Pancreas (tissue), 10 donors: Measurements from ENCODE around the gene ASIC2. TPM values are rescaled to one million over a fixed set of nuclear protein-coding genes. Genes with fewer than 3 reads are reported as not detected.

ENCODE experiments used
- ATAC-seq, 4 donors: fragments of 200-7000 bp; cut with Tn5 transposase; one replicate each; pipeline versions ENCODE4 v1.8.0 to v1.9.1; 2020; ENCODE audit warnings: mild to moderate bottlenecking in 4 of 4, moderate library complexity in 4 of 4
- DNase-seq, 6 donors: peaks; one replicate each; pipeline ENCODE4 v3.0.0-alpha.2; 2020
- FAIRE-seq: peaks from 2 replicates; lab custom pipeline; 2012; peaks lifted over from hg19 to GRCh38; lab: Jason Lieb, UNC
- H3K27ac ChIP-seq, 4 donors: fragments of 200-600 bp; sonication (generic); 1 replicate in 3 of 4; 2 replicates in 1 of 4; pipeline versions ENCODE4 v1.5.0 to v1.8.0; 2020
- H3K27me3 ChIP-seq, 4 donors: fragments of 200-600 bp; one replicate each; pipeline ENCODE4 v1.8.0; 2021
- H3K36me3 ChIP-seq, 3 donors: fragments of 200-600 bp; sonication (generic) in 1 of 3; one replicate each; pipeline versions ENCODE4 v1.5.0 to v1.8.0; 2020 to 2021
- H3K4me1 ChIP-seq, 3 donors: fragments of 200-600 bp; one replicate each; pipeline ENCODE4 v1.8.0; 2021
- H3K4me3 ChIP-seq, 4 donors: fragments of 200-600 bp; sonication (generic) in 2 of 4; one replicate each; pipeline versions ENCODE4 v1.5.0 to v1.8.0; 2020 to 2021
- H3K9me3 ChIP-seq, 4 donors: fragments of 200-600 bp; one replicate each; pipeline ENCODE4 v1.8.0; 2021
- WGBS, 2 donors: extraction: QIAGEN DNeasy Blood & Tissue Kit; methylation state at CpG; one replicate each; pipeline ENCODE4 v1.1.7; 2013; 5-methylcytosine and 5-hydroxymethylcytosine counted together
- intact Hi-C, 3 donors: fragments of 100-400 bp; cut with DNase I; formaldehyde crosslinking; loops; one replicate each; pipeline versions ENCODE4 v1.11.1 to v1.14.2; 2022
- polyA plus RNA-seq, 2 donors: library from polyadenylated mRNA; stranded (reverse); fragments of 200-250 nt; gene quantifications; one replicate each; pipeline ENCODE4 v1.2.3, GENCODE V29; 2013
- total RNA-seq, 6 donors: library from RNA; stranded (reverse); fragmentation: NEBNext Ultra II Directional in 4 of 6; extraction: Animal tissue kit (Norgen Biotek cat#: 25700) in 4 of 6; gene quantifications; one replicate each; pipeline versions ENCODE4 v1.2.1 to v1.2.4, GENCODE V29; 2021 to 2023
- TF ChIP-seq, protein P1 (sequence below), 4 donors: fragments of 200-600 bp; sonication (generic) in 3 of 4; IDR thresholded peaks; one replicate each; pipeline versions ENCODE4 v1.5.0 to v1.8.0; 2021; ENCODE audit warnings: antibody characterized with exemption in 4 of 4
- donor health status: healthy with polysubstance abuse.
- donor health status: DM: no; HTN: no; CAD: no; lungs with moderate emphysema.
- donor health status: DM: no; HTN: no; CAD: no.
- donor health status: control.
- donor health status: control.
- donor health status: Bipolar disorder and iron deficiency.
- donor health status: DM: yes; HTN: yes; CAD: no.
- donor health status: DM: no; HTN: no; CAD: no.
- donor health status: DM: no; HTN: no; CAD: no.
- donor health status: DM: yes; HTN: yes; CAD: no.

Gene ASIC2
- total and polyA plus RNA-seq, 8 donors, result 0.09 to 0.14 (median 0.09) TPM; not detected in 5

DNA sequence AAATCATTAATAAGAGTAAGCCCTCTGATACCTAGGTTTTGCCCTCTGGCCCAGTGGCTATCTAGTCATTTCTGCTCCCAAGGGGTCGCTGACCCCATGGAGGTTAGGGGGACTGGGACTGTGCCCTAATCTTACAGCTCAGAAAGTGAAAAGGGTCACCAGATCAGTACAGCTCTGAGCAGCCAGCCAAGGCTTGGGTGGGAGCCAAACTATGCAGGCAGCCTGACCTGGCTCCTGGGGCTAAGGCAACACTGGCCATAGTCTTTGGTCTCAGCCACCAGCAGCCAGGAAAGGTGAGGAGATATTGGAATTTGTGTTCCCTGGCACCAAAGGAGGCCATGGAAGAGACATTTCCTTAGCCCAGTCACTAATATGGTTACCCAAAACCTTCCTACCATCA is 67.6 kb downstream of the ASIC2 start:
- TF ChIP-seq, protein P1, sequence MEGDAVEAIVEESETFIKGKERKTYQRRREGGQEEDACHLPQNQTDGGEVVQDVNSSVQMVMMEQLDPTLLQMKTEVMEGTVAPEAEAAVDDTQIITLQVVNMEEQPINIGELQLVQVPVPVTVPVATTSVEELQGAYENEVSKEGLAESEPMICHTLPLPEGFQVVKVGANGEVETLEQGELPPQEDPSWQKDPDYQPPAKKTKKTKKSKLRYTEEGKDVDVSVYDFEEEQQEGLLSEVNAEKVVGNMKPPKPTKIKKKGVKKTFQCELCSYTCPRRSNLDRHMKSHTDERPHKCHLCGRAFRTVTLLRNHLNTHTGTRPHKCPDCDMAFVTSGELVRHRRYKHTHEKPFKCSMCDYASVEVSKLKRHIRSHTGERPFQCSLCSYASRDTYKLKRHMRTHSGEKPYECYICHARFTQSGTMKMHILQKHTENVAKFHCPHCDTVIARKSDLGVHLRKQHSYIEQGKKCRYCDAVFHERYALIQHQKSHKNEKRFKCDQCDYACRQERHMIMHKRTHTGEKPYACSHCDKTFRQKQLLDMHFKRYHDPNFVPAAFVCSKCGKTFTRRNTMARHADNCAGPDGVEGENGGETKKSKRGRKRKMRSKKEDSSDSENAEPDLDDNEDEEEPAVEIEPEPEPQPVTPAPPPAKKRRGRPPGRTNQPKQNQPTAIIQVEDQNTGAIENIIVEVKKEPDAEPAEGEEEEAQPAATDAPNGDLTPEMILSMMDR (IDR thresholded peaks at IDR 0.05), result no peak
- no peaks in the 10 kb centered on the region for H3K9me3 ChIP-seq
- WGBS, 2 donors, result 44 to 70% methylated on average over 1 of the region's 1 CpG
- H3K4me3 ChIP-seq, result no peak overlapping the region
- peaks cover 0 to 10% (median 0%) of the 10 kb centered on the region in 3 donors for H3K4me1 ChIP-seq
- DNase-seq, result peak in 3 of 6 donors; percentile 36 to 49 (median 38)
- peak in 2 of 4 donors; percentile 44 to 63 for ATAC-seq
- H3K36me3 ChIP-seq, result no peaks in the 10 kb centered on the region
- intact Hi-C loops, result no loop called here
- H3K27me3 ChIP-seq, result no peaks in the 10 kb centered on the region
- no peak for FAIRE-seq
- no peak overlapping the region for H3K27ac ChIP-seq

DNA sequence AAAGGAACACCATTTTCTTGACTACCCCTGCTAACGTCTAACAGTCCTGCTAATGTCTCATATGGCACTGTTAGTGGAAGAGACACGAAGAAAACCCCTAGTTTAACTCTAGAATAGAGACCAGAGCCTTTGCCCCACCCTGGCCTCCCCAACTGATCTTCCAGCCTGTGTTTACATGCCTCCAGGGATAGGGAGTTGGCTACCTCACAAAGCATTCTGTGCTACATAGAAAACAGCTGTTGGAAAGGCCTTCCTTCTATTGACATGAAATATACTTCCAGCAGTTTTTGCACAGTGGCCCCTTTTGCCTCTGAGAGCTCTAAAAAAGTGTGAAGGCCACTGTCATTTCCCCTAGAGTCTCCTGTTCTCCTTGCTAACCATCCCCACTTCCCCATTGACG is 73.1 kb downstream of the ASIC2 start:
- no peaks in the 10 kb centered on the region for H3K9me3 ChIP-seq
- no peaks in the 10 kb centered on the region for H3K27me3 ChIP-seq
- no peak overlapping the region for H3K4me3 ChIP-seq
- 63 to 73% methylated on average over 3 of the region's 3 CpGs for WGBS, 2 donors
- intact Hi-C loops, result no loop called here
- TF ChIP-seq, protein P1 (IDR thresholded peaks at IDR 0.05), result no peak
- DNase-seq, result no peak
- no peak for FAIRE-seq
- H3K27ac ChIP-seq, result no peak overlapping the region
- H3K4me1 ChIP-seq, result no peaks in the 10 kb centered on the region
- no peak for ATAC-seq
- no peaks in the 10 kb centered on the region for H3K36me3 ChIP-seq

DNA sequence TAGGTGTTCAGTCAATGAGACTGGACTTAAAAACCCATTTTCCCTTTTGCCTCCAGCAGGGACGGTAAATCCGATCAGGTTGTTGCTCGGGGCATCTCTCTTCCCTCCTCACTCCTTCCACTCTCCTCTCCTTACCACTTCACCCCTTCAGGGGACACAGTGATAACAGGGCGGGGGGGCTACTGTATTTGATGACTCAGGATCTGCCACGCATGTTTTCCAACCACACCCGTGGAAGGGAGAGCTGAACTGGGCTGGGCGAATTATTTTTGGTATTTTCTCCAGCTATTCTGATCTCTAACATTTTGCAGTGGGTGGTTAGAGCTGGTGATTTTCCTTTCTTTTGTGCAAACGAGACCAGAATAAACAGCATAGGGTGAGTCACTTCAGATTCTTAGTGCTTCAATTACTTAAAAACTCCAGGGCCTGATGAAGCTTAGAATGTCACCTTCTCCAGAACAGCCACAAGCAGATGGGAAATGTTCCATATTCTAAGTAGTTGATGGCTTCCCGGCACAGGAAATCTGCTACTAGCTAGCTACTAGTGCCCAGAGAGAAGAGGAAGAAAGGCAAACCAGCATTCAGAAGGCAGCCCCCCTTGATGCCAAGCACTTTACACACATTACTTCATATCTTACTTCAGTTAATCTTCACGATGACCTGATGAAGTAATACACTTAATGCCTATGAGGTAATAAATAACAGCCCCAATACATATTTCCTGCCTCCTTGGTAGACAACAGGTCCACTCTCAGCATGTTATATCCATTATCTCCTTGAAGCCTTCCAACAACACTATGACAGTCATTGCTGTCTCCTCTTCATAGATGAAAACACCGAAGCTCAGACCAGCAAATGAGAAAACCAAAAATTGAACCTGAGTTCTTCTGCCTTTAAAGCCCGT is 74.1 kb downstream of the ASIC2 start:
- FAIRE-seq, result no peak

DNA sequence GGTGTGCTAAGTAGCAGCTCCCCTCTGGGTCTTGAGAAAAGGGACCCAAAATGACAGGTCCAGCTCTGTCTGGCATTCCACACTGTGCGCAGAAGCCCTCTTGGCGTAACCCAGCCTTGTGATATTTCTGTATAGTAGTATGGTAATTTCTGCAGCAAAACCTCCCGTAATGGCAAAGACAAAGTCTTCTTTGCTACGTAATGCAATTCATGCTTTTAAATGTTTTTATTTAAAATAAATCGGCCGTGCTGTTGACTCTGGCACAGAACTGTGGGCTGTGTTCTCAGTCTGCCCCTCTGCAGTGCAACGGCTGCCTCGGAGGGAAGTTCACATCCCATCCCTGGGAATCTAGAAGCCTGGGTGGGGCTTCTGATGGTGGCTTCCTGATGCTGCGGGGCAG is 75.2 kb downstream of the ASIC2 start:
- Histone ChIP-seq H3K9me3 (no peaks in the 10 kb centered on the region), H3K4me1 (no peaks in the 10 kb centered on the region), H3K27me3 (no peaks in the 10 kb centered on the region), H3K27ac (no peak overlapping the region), H3K36me3 (no peaks in the 10 kb centered on the region), H3K4me3 (no peak overlapping the region)
- FAIRE-seq (no peak), DNase-seq (no peak), ATAC-seq (no peak)
- intact Hi-C loops, result no loop called here
- TF ChIP-seq, protein P1 (IDR thresholded peaks at IDR 0.05), result no peak
- WGBS, 2 donors, result 63 to 69% methylated on average over 9 of the region's 9 CpGs

More for the DNA sequence above, 74.1 kb downstream of the ASIC2 start:
- Histone ChIP-seq H3K4me1 (no peaks in the 10 kb centered on the region), H3K9me3 (no peaks in the 10 kb centered on the region), H3K36me3 (no peaks in the 10 kb centered on the region), H3K27ac (no peak overlapping the region), H3K4me3 (no peak overlapping the region), H3K27me3 (no peaks in the 10 kb centered on the region)
- TF ChIP-seq, protein P1 (IDR thresholded peaks at IDR 0.05), result no peak
- intact Hi-C loops, result no loop called here
- WGBS, 2 donors, result 58 to 61% methylated on average over 12 of the region's 12 CpGs
- ATAC-seq, result no peak
- DNase-seq, result no peak

DNA sequence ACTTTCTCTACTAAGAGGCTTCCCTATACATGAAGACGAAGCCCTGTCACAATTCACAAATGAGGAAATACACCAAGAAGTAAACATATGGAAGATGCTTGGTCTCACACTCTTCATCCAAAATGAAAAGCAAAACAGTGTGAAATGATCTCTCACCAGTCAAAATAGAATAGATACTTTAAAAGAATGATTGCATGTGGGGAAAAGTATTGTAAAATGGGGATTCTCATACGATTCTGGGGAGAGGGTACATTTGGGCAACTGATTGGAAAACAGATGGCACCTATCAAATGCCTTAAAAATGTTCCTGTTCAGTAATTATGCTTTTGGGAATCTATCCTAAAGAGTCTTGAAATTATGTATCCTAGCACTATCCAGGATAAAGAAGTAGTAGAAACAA is 78.1 kb downstream of the ASIC2 start:
- 54 to 70% methylated on average over 2 of the region's 2 CpGs for WGBS, 2 donors
- Histone ChIP-seq H3K4me1 (no peaks in the 10 kb centered on the region), H3K27me3 (no peaks in the 10 kb centered on the region), H3K36me3 (no peaks in the 10 kb centered on the region), H3K27ac (no peak overlapping the region), H3K9me3 (no peaks in the 10 kb centered on the region), H3K4me3 (no peak overlapping the region)
- intact Hi-C loops, result no loop called here
- DNase-seq, result no peak
- no peak for FAIRE-seq
- no peak for ATAC-seq
- TF ChIP-seq, protein P1 (IDR thresholded peaks at IDR 0.05), result no peak
